ENCODE results near the gene GRIK2.

Gene GRIK2

GRCh38 chr6:101980924-101981323, 587.4 kb downstream of the GRIK2 start:
- H3K27me3 ChIP-seq (ENCODE audit: control insufficient read depth, insufficient read depth, low read length, poor library complexity, severe bottlenecking): no peaks in the 10 kb centered on the region
- H3K4me1 ChIP-seq (ENCODE audit: control insufficient read depth, insufficient read depth, low read length): no peaks in the 10 kb centered on the region
- no peak overlapping the region for H3K27ac ChIP-seq (ENCODE audit: insufficient read depth, low read depth, low read length, poor library complexity, severe bottlenecking)
- no peak overlapping the region for H3K4me3 ChIP-seq (ENCODE audit: insufficient read depth, low read depth, low read length)
- no peaks in the 10 kb centered on the region for H3K36me3 ChIP-seq (ENCODE audit: control insufficient read depth, insufficient read depth, low read length)
- no peaks in the 10 kb centered on the region for H3K9me3 ChIP-seq (ENCODE audit: control insufficient read depth, low read length)

GRCh38 chr6:101986476-101986875, 593.0 kb downstream of the GRIK2 start:
- Histone ChIP-seq H3K36me3 (ENCODE audit: control insufficient read depth, insufficient read depth, low read length) (no peaks in the 10 kb centered on the region), H3K27me3 (ENCODE audit: control insufficient read depth, insufficient read depth, low read length, poor library complexity, severe bottlenecking) (no peaks in the 10 kb centered on the region), H3K4me1 (ENCODE audit: control insufficient read depth, insufficient read depth, low read length) (no peaks in the 10 kb centered on the region), H3K4me3 (ENCODE audit: insufficient read depth, low read depth, low read length) (no peak overlapping the region), H3K27ac (ENCODE audit: insufficient read depth, low read depth, low read length, poor library complexity, severe bottlenecking) (no peak overlapping the region), H3K9me3 (ENCODE audit: control insufficient read depth, low read length) (no peaks in the 10 kb centered on the region)
- WGBS, 2 experiments: 93 to 96% methylated on average over 3 of the region's 3 CpGs

- 70 to 77% methylated on average over 4 to 5 of the region's 5 CpGs for WGBS, 2 experiments
These were observed 598.8 kb downstream of the GRIK2 start for GRCh38 chr6:101992286-101992685.

GRCh38 chr6:101994521-101994920, 601.0 kb downstream of the GRIK2 start:
- Histone ChIP-seq H3K36me3 (ENCODE audit: control insufficient read depth, insufficient read depth, low read length) (no peaks in the 10 kb centered on the region), H3K4me1 (ENCODE audit: control insufficient read depth, insufficient read depth, low read length) (no peaks in the 10 kb centered on the region), H3K9me3 (ENCODE audit: control insufficient read depth, low read length) (no peaks in the 10 kb centered on the region), H3K27me3 (ENCODE audit: control insufficient read depth, insufficient read depth, low read length, poor library complexity, severe bottlenecking) (no peaks in the 10 kb centered on the region), H3K27ac (ENCODE audit: insufficient read depth, low read depth, low read length, poor library complexity, severe bottlenecking) (no peak overlapping the region), H3K4me3 (ENCODE audit: insufficient read depth, low read depth, low read length) (no peak overlapping the region)

More at GRCh38 chr6:101992286-101992685, 598.8 kb downstream of the GRIK2 start:
- no peaks in the 10 kb centered on the region for H3K36me3 ChIP-seq (ENCODE audit: control insufficient read depth, insufficient read depth, low read length)
- H3K9me3 ChIP-seq (ENCODE audit: control insufficient read depth, low read length): no peaks in the 10 kb centered on the region
- no peaks in the 10 kb centered on the region for H3K4me1 ChIP-seq (ENCODE audit: control insufficient read depth, insufficient read depth, low read length)
- no peak overlapping the region for H3K27ac ChIP-seq (ENCODE audit: insufficient read depth, low read depth, low read length, poor library complexity, severe bottlenecking)
- no peaks in the 10 kb centered on the region for H3K27me3 ChIP-seq (ENCODE audit: control insufficient read depth, insufficient read depth, low read length, poor library complexity, severe bottlenecking)
- H3K4me3 ChIP-seq (ENCODE audit: insufficient read depth, low read depth, low read length): no peak overlapping the region

GRCh38 chr6:102015431-102015830, 621.9 kb downstream of the GRIK2 start:
- Histone ChIP-seq H3K36me3 (ENCODE audit: control insufficient read depth, insufficient read depth, low read length) (no peaks in the 10 kb centered on the region), H3K4me3 (ENCODE audit: insufficient read depth, low read depth, low read length) (no peak overlapping the region), H3K27me3 (ENCODE audit: control insufficient read depth, insufficient read depth, low read length, poor library complexity, severe bottlenecking) (no peaks in the 10 kb centered on the region), H3K9me3 (ENCODE audit: control insufficient read depth, low read length) (no peaks in the 10 kb centered on the region), H3K4me1 (ENCODE audit: control insufficient read depth, insufficient read depth, low read length) (no peaks in the 10 kb centered on the region), H3K27ac (ENCODE audit: insufficient read depth, low read depth, low read length, poor library complexity, severe bottlenecking) (no peak overlapping the region)
- 95 to 96% methylated on average over 4 of the region's 4 CpGs for WGBS, 2 experiments

GRCh38 chr6:102022281-102022680, 628.8 kb downstream of the GRIK2 start:
- Histone ChIP-seq H3K4me1 (ENCODE audit: control insufficient read depth, insufficient read depth, low read length) (no peaks in the 10 kb centered on the region), H3K36me3 (ENCODE audit: control insufficient read depth, insufficient read depth, low read length) (no peaks in the 10 kb centered on the region), H3K27me3 (ENCODE audit: control insufficient read depth, insufficient read depth, low read length, poor library complexity, severe bottlenecking) (no peaks in the 10 kb centered on the region), H3K4me3 (ENCODE audit: insufficient read depth, low read depth, low read length) (no peak overlapping the region), H3K27ac (ENCODE audit: insufficient read depth, low read depth, low read length, poor library complexity, severe bottlenecking) (no peak overlapping the region), H3K9me3 (ENCODE audit: control insufficient read depth, low read length) (no peaks in the 10 kb centered on the region)
- 95% methylated on average over 2 of the region's 2 CpGs; no CpG with 5 or more reads in 1 of the 2 experiments for WGBS, 2 experiments

GRCh38 chr6:102022803-102023202, 629.3 kb downstream of the GRIK2 start:
- no peaks in the 10 kb centered on the region for H3K4me1 ChIP-seq (ENCODE audit: control insufficient read depth, insufficient read depth, low read length)
- no peak overlapping the region for H3K27ac ChIP-seq (ENCODE audit: insufficient read depth, low read depth, low read length, poor library complexity, severe bottlenecking)
- no peaks in the 10 kb centered on the region for H3K27me3 ChIP-seq (ENCODE audit: control insufficient read depth, insufficient read depth, low read length, poor library complexity, severe bottlenecking)
- no peak overlapping the region for H3K4me3 ChIP-seq (ENCODE audit: insufficient read depth, low read depth, low read length)
- H3K9me3 ChIP-seq (ENCODE audit: control insufficient read depth, low read length): no peaks in the 10 kb centered on the region
- H3K36me3 ChIP-seq (ENCODE audit: control insufficient read depth, insufficient read depth, low read length): no peaks in the 10 kb centered on the region

- Histone ChIP-seq H3K9me3 (ENCODE audit: control insufficient read depth, low read length) (no peaks in the 10 kb centered on the region), H3K4me3 (ENCODE audit: insufficient read depth, low read depth, low read length) (no peak overlapping the region), H3K4me1 (ENCODE audit: control insufficient read depth, insufficient read depth, low read length) (no peaks in the 10 kb centered on the region), H3K27me3 (ENCODE audit: control insufficient read depth, insufficient read depth, low read length, poor library complexity, severe bottlenecking) (no peaks in the 10 kb centered on the region), H3K27ac (ENCODE audit: insufficient read depth, low read depth, low read length, poor library complexity, severe bottlenecking) (no peak overlapping the region), H3K36me3 (ENCODE audit: control insufficient read depth, insufficient read depth, low read length) (no peaks in the 10 kb centered on the region)
- WGBS, 2 experiments: 94 to 95% methylated on average over 3 of the region's 3 CpGs
These were observed 630.6 kb downstream of the GRIK2 start for GRCh38 chr6:102023977-102024657.

- Histone ChIP-seq H3K27me3 (ENCODE audit: control insufficient read depth, insufficient read depth, low read length, poor library complexity, severe bottlenecking) (no peaks in the 10 kb centered on the region), H3K4me3 (ENCODE audit: insufficient read depth, low read depth, low read length) (no peak overlapping the region)
These were observed 633.1 kb downstream of the GRIK2 start for GRCh38 chr6:102026649-102027048.

GRCh38 chr6:102028176-102028575, 634.7 kb downstream of the GRIK2 start:
- Histone ChIP-seq H3K36me3 (ENCODE audit: control insufficient read depth, insufficient read depth, low read length) (no peaks in the 10 kb centered on the region), H3K4me3 (ENCODE audit: insufficient read depth, low read depth, low read length) (no peak overlapping the region), H3K27ac (ENCODE audit: insufficient read depth, low read depth, low read length, poor library complexity, severe bottlenecking) (no peak overlapping the region), H3K27me3 (ENCODE audit: control insufficient read depth, insufficient read depth, low read length, poor library complexity, severe bottlenecking) (no peaks in the 10 kb centered on the region), H3K4me1 (ENCODE audit: control insufficient read depth, insufficient read depth, low read length) (no peaks in the 10 kb centered on the region), H3K9me3 (ENCODE audit: control insufficient read depth, low read length) (no peaks in the 10 kb centered on the region)
- 90% methylated on average over 2 of the region's 2 CpGs; no CpG with 5 or more reads in 1 of the 2 experiments for WGBS, 2 experiments

More at GRCh38 chr6:102026649-102027048, 633.1 kb downstream of the GRIK2 start:
- H3K9me3 ChIP-seq (ENCODE audit: control insufficient read depth, low read length): no peaks in the 10 kb centered on the region
- no peak overlapping the region for H3K27ac ChIP-seq (ENCODE audit: insufficient read depth, low read depth, low read length, poor library complexity, severe bottlenecking)
- no peaks in the 10 kb centered on the region for H3K36me3 ChIP-seq (ENCODE audit: control insufficient read depth, insufficient read depth, low read length)
- no peaks in the 10 kb centered on the region for H3K4me1 ChIP-seq (ENCODE audit: control insufficient read depth, insufficient read depth, low read length)

- Histone ChIP-seq H3K4me1 (ENCODE audit: control insufficient read depth, insufficient read depth, low read length) (no peaks in the 10 kb centered on the region), H3K27ac (ENCODE audit: insufficient read depth, low read depth, low read length, poor library complexity, severe bottlenecking) (no peak overlapping the region), H3K9me3 (ENCODE audit: control insufficient read depth, low read length) (no peaks in the 10 kb centered on the region), H3K27me3 (ENCODE audit: control insufficient read depth, insufficient read depth, low read length, poor library complexity, severe bottlenecking) (no peaks in the 10 kb centered on the region), H3K36me3 (ENCODE audit: control insufficient read depth, insufficient read depth, low read length) (no peaks in the 10 kb centered on the region), H3K4me3 (ENCODE audit: insufficient read depth, low read depth, low read length) (no peak overlapping the region)
- 77 to 100% methylated on average over 1 to 3 of the region's 3 CpGs for WGBS, 2 experiments
These were observed 645.5 kb downstream of the GRIK2 start for GRCh38 chr6:102038964-102039363.
